GM12892 (cell line): ENCODE measurements around the gene PDLIM1.

ENCODE experiments used
- POLR2A ChIP-seq: IDR thresholded peaks from 2 replicates; pipeline ENCODE4 v1.6.1; 2011; ENCODE audit warnings: low read depth, low read length, control low read depth
- POLR2AphosphoS5 ChIP-seq: IDR thresholded peaks from 2 replicates; pipeline ENCODE4 v1.6.1; 2011; ENCODE audit warnings: low read depth, low read length, control low read depth

GRCh38 chr10:95281206-95281605 is 9.6 kb downstream of the PDLIM1 start:
- TF ChIP-seq POLR2A, result no peak
- TF ChIP-seq POLR2AphosphoS5, result no peak
